HCT116 (cell line): ENCODE measurements around the gene SMARCA4.

Source experiments
- ATF3 ChIP-seq: IDR thresholded peaks from 2 replicates; pipeline ENCODE4 v1.6.1; 2012
- CBX3 ChIP-seq: IDR thresholded peaks from 2 replicates; pipeline ENCODE4 v1.6.1; 2012; ENCODE audit warnings: low read depth
- EGR1 ChIP-seq: IDR thresholded peaks from 2 replicates; pipeline ENCODE4 v1.6.1; 2012; ENCODE audit warnings: low read depth
- EZH2 ChIP-seq: fragments of 200-600 bp; sonication (generic); IDR thresholded peaks from 2 replicates; pipeline ENCODE4 v1.6.1; 2017; ENCODE audit warnings: antibody characterized with exemption, mixed run types
- POLR2A ChIP-seq: IDR thresholded peaks from 2 replicates; pipeline ENCODE4 v1.7.0; 2011; ENCODE audit warnings: borderline replicate concordance; ENCODE audit not compliant: insufficient read depth, insufficient read length; ENCODE audit errors: extremely low read depth
- POLR2AphosphoS5 ChIP-seq: IDR thresholded peaks from 2 replicates; pipeline ENCODE4 v1.6.1; 2011; ENCODE audit warnings: mild to moderate bottlenecking, low read depth, low read length, moderate library complexity
- RAD21 ChIP-seq: IDR thresholded peaks from 2 replicates; pipeline ENCODE4 v1.6.1; 2012; ENCODE audit warnings: low read depth, mild to moderate bottlenecking
- REST ChIP-seq: IDR thresholded peaks from 2 replicates; pipeline ENCODE4 v1.6.1; 2012; ENCODE audit warnings: low read depth
- TF ChIP-seq, protein P1 (sequence below), 3 experiments: fragments of 200-600 bp in 1 of 3; sonication (generic) in 1 of 3; IDR thresholded peaks in 2 of 3; conservative IDR thresholded peaks in 1 of 3; 2 replicates each; pipeline ENCODE4 v1.5.1; 2012 to 2017; ENCODE audit warnings: low read depth in 2 of 3, low read length in 2 of 3, antibody characterized with exemption in 1 of 3, borderline replicate concordance in 1 of 3, control low read depth in 1 of 3, mild to moderate bottlenecking in 1 of 3, mixed read lengths in 1 of 3, mixed run types in 1 of 3, moderate library complexity in 1 of 3; ENCODE audit not compliant: insufficient read depth in 1 of 3
- TF ChIP-seq, protein P2 (sequence below): IDR thresholded peaks from 2 replicates; pipeline ENCODE4 v1.6.1; 2011; ENCODE audit warnings: mild to moderate bottlenecking, low read length, moderate library complexity; ENCODE audit not compliant: insufficient replicate concordance; ENCODE audit errors: extremely low read depth

- TF ChIP-seq, protein P1, sequence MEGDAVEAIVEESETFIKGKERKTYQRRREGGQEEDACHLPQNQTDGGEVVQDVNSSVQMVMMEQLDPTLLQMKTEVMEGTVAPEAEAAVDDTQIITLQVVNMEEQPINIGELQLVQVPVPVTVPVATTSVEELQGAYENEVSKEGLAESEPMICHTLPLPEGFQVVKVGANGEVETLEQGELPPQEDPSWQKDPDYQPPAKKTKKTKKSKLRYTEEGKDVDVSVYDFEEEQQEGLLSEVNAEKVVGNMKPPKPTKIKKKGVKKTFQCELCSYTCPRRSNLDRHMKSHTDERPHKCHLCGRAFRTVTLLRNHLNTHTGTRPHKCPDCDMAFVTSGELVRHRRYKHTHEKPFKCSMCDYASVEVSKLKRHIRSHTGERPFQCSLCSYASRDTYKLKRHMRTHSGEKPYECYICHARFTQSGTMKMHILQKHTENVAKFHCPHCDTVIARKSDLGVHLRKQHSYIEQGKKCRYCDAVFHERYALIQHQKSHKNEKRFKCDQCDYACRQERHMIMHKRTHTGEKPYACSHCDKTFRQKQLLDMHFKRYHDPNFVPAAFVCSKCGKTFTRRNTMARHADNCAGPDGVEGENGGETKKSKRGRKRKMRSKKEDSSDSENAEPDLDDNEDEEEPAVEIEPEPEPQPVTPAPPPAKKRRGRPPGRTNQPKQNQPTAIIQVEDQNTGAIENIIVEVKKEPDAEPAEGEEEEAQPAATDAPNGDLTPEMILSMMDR (IDR thresholded peaks at IDR 0.05 in 2 of 3, conservative IDR thresholded peaks at IDR 0.05 in 1 of 3; ENCODE audit: borderline replicate concordance in 1 of 3, insufficient read depth in 1 of 3, low read depth in 2 of 3, low read length in 2 of 3), result no peak
- TF ChIP-seq POLR2AphosphoS5, result no peak
- TF ChIP-seq ATF3, result no peak
- TF ChIP-seq POLR2A, result no peak
- TF ChIP-seq EGR1, result no peak
- no peak for TF ChIP-seq EZH2
- TF ChIP-seq REST, result no peak
- TF ChIP-seq, protein P2, sequence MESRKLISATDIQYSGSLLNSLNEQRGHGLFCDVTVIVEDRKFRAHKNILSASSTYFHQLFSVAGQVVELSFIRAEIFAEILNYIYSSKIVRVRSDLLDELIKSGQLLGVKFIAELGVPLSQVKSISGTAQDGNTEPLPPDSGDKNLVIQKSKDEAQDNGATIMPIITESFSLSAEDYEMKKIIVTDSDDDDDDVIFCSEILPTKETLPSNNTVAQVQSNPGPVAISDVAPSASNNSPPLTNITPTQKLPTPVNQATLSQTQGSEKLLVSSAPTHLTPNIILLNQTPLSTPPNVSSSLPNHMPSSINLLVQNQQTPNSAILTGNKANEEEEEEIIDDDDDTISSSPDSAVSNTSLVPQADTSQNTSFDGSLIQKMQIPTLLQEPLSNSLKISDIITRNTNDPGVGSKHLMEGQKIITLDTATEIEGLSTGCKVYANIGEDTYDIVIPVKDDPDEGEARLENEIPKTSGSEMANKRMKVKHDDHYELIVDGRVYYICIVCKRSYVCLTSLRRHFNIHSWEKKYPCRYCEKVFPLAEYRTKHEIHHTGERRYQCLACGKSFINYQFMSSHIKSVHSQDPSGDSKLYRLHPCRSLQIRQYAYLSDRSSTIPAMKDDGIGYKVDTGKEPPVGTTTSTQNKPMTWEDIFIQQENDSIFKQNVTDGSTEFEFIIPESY, result no peak
- no peak for TF ChIP-seq RAD21
- TF ChIP-seq CBX3, result no peak
Measured at GRCh38 chr19:11070123-11070522, 109.3 kb downstream of the SMARCA4 start.
